RKO (cell line): ENCODE data around the gene TMEM225B.
"Not testable (repeated sequence)": the region's sequence is repeated elsewhere in the genome, so short reads cannot be mapped to it uniquely, and the experiment has no call there.

Experiments used
- DNase-seq: peaks from one replicate; pipeline ENCODE4 v3.0.0-alpha.2; 2016; ENCODE audit warnings: low spot score

Gene TMEM225B

DNA sequence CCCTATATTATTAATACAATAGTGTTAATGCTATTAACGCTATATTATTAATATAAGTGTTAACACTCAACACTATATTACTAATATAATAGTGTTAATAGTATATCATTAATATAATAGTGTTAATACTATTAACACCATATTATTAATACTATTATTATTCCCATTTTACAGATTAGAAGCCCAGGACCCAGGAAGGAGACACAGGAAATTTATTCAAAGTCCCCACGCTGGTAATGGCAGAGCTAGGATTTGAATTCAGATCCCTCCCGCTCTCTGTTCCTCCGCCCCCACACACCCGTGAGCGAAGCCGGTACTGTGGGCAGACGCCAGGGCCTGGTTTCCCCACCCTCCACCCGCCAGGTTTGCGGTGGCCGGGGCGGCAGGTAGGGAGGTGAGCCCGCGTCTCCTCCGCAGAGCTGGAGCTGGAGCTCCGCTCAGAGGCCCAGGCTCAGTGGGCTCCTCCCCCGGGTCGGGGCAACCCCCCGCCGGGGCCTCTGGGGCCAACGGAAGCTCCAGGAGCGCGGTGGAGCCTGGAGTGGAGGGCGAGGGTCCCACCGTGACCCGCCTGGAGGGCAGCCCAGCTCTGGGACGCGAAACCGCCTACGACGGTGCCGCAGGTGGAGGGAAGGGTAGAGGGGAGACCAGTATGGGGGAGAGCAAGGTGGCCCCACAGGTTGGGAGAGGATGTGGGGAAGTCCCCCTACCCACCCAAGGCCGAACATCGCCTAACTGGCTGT is at the start of gene TMEM225B:
Gene TMEM225B (plus strand): TSS at position 506 of the 740 bp plus-strand sequence. CDS start 6,122 bp downstream, outside the sequence.
- DNase-seq, result no peak

GRCh38 chr7:99549545-99549944 is 48.5 kb upstream of the TMEM225B start:
- DNase-seq, result not testable (repeated sequence)

DNA sequence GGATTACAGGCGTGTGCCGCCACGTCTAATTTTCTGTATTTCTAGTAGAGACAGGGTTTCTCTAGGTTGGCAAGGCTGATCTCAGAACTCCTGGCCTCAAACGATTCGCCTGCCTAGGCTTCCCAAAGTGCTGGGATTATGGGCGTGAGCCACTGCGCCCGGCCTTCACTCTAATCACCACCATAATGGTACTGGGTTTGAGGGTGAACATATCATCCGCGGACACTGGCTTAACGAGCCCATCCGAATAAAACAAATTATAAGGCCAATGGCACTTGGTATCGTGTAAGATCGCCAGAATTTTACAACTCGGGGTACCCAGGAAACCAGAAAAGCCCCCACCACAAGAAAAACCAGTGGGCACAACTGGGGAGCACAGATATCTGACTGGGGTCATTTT is 46.7 kb upstream of the TMEM225B start:
- peak; percentile 50 for DNase-seq

DNA sequence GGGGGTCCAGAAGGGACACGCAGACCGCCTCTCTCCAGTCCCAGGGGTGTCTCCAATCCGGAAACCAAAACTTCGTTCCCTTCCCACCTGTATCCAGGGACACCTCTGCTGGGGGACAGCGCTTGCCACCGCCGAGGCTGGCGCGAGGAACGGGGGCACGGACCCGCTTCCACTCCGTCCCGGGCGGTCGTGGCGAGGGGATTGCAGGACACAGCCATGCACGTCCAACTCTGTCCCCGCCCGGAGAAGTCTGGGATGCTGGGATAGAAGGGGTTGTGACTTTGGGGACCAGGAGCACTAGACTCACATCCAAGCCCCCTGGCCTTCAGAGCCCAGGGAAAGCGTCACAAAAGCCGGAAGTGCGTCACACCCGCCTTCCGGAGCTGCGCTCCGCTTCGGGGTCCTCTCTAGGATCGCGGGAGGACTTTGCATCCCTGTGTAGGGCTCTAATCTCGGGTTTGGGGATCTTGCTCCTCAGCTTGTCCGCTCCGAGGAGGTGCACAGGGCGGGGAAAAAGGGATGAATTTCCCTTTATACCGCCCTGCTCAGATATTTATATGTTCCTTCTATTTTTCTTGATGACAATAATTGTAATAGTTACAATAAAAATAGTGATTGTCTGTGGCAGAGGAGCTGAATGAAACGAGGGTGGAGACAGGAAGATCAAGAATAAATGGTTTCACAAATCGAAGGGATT is 46.2 kb upstream of the TMEM225B start, which contains the start of gene FAM200A:
Gene FAM200A (minus strand): TSS at position 348 of the 697 bp plus-strand sequence. CDS start 3,707 bp downstream, outside the sequence.
- peak; percentile 97 for DNase-seq

GRCh38 chr7:99553039-99553438 is 45.0 kb upstream of the TMEM225B start:
- peak; percentile 51 for DNase-seq

DNA sequence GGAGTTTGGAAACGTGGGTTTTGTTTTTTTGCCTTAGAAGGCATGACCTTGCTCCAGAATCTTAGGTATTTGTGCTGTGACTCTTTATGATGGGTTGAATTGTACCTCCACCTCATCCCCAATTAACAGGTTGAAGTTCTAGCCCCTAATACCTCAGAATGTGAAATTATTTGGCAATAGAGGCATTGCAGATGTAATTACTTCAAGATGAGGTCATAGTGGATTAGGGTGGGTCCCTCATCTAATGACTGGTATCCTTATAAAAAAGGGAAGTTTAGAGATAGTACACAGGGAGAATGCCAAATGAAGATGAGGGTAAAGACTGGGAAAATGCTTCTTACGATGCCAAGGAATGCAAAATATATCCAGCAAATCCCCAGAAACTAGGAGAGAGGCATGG is 43.1 kb upstream of the TMEM225B start:
- DNase-seq, result no peak

DNA sequence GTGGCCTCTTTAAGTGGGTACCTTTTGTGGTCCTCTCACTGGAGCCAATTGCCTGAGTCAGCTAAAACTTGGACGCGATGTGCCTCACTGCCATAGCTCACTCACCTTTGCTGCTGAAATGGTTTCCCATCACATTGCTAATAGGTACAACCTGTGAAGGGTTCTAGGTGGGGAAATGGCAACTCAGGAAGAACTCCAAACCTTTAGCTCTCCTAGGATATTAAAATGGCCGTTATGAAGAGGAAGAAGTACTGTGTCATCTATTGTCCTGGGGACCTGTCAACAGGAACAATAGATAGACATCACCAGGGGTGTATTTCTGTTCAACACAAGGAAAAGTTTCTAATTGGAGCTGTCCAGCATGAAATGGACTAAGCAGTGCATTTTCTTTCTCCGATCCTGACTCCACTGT is 40.9 kb upstream of the TMEM225B start:
- peak; percentile 58 for DNase-seq

DNA sequence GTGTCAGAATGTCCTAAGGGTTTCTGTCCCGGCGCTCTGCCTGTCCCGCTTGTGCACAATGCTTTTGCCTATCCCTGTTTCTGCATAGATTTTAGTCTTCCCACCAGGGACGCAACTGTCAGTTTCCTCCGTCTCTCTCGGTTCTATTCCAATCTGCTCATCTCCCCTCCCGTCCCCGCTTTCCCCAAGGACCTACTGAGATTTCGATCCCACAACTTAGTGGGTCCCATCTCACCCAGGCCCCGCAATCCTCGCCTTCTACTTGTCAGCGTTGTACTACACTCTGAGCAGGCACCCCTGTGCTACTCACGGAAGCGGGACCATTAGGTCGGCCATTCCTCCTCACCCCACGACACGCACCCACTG is 40.1 kb upstream of the TMEM225B start:
- DNase-seq, result no peak

DNA sequence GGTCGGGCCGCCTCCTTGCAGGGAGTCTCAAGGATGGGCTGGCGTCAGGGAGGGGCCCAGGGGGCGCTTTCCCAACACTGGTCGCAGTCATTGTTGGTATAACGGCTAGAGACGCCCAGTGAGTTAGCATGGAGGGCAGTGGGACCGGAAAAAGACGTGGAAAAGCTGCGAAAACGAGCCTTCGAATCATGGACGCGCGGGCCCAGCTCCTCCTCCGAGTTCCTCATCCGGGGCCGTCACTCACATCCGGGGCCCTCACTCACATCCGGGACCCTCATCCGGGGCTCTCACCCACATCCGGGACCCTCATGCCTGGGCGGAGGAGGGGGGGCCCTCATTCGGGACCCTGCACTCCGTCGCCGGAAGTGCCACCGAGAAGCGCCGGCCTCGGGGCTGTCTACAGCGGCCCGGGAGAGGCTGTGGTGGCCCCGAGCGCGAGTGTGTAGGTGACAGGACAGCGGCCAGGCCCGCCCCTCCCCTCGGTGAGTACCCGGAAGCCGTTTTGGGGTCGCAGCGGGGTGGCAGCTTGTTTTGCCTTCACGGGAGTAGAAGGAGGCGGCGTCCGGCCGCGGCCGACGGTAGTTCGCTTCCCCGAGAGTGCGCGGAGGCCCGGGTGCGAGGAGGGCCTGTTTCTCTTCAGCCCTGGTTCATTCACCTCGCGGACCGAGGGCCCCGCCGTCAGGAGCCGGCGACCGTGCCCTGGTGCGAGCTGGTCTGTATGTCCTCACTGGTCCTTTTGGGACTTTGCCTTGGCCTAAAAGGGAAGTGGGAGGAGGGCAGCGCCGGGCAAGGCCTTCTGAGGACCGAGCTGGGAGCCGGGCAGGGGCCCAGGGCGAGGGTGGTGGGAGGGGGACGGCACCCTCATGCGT is 39.5 kb upstream of the TMEM225B start, which contains the start of gene ZNF655:
Gene ZNF655 (plus strand): TSS at position 337 of the 869 bp plus-strand sequence. CDS start 1,918 bp downstream, outside the sequence.
- DNase-seq, result peak; percentile 94

- peak; percentile 65 for DNase-seq
Measured at GRCh38 chr7:99559175-99559915, 38.7 kb upstream of the TMEM225B start.

DNA sequence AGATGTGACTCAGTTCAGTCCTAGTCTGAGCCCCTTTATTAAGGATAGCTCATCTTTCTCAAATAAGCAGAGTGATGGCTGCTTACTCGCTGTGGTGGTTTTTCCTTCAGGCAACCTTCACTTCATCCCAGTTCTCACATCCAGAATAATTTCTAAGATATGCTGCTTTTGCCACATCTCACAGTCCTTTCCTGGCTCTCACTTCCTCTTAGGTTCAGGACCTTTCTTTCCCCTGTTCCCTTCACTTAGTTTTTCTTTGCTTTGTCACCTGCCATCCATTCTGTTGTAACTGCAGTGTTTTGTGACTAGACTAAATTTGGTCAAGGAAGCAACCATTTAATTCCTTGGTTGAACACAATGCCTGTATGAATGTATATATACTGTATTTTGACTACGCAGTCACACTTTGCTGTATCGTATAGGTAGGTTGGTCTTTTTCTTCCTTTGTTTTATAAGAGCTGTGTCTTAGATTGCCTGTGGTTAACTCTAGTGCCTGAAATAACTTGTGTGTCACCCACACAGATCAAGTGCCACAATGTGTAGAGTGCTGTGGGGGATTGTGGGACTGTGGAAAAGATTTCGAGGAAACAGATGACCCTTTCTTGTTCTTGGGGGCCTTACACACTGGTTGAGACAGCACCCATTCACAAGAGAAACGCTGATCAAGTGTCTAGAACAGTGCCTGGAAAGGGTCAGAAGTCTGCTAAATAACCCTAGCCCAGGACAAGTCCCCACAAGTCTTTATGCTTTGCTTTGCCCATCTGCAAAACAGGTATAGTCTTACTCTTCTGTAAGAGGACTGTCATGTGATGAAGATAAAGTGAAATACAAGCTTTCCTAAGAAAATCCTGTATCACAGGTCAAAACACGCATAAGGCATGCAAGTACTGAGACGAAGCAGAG is 37.0 kb upstream of the TMEM225B start:
- peak; percentile 39 for DNase-seq

DNA sequence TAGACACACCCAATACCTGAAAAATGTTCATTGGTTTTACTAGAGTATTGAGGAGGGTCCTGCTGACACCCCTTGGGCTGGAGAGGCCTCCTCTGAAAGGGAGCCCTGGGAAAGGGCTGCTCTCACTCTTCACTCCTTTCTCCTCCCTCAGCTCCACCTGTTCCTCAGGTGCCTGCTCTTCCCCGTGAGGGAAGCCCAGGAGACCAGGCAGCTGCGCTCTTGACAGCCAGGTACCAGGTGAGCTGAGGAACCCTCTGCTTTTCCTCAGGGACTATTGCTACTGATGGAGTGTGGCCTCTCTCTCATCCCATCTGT is 36.4 kb upstream of the TMEM225B start:
- no peak for DNase-seq

DNA sequence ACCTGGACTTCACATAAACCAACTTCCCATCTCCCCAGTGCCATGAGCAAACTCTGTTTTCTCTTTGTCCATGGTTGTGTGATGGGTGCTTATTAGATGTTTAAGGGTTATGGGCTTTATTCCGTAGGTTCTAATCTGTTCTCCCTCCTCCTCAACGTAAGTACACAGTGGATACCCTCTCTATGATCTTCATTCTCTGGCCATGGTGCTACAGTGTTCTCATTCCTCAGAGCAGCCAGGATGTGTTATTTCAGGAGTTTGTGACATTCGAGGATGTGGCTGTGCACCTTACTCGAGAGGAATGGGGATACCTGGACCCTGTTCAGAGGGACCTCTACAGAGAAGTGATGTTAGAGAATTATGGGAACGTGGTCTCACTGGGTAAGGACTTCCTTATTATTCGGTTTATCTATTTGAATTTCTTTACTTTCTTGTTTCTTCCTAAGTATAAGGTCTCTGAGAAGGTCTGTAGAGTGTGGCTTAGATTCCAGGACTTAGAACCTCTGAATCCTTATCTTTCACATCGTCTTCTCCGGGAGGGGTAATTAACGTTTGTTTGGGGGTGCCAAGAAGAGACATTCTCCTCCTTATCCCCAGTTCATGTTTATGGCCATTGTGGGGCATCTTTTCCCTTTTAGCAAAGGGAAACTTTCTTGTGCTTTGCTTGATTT is 35.8 kb upstream of the TMEM225B start:
- DNase-seq, result peak; percentile 31

GRCh38 chr7:99562832-99563231 is 35.2 kb upstream of the TMEM225B start:
- peak; percentile 100 for DNase-seq

- no peak for DNase-seq
Measured at GRCh38 chr7:99563650-99564049, 34.4 kb upstream of the TMEM225B start.

DNA sequence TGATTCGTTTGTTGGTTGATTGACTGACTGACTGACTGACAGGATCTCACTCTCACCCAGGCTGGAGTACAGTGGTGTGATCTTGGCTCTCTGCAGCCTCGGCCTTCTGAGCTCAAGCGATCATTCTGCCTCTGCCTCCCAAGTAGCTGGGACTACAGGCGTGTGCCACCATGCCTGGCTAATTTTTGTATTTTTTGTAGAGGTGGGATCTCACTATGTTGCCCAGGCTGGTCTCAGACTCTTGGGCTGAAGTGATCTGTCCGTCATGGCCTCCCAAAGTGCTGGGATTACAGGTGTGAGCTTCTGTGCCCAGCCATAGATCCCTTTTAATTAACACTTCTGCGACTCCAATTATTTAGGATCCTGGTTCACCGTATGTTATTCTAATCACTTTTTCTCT is 29.3 kb upstream of the TMEM225B start:
- DNase-seq, result not testable (repeated sequence)

DNA sequence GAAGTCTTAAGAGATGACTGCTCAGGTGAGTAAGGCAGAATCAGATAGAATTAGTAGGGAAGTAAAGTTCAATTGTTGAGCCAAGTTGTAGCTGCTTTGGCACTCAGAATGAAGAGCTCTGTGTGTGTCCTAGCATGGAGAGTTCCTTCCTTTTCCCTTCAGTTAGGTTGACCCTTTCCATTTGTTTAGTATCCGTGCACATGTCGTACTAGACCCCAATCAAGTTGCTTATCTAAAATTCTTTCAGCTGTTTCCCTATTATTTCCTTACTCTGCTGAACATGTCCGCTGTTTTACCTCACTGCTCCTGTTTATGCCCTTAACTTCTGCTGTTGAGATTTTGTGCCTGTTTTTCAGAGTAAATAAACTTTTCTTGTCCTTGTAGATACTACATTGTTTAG is 26.3 kb upstream of the TMEM225B start:
- DNase-seq, result no peak

- DNase-seq, result no peak
Measured at GRCh38 chr7:99573257-99573656, 24.8 kb upstream of the TMEM225B start.

GRCh38 chr7:99576251-99576650 is 21.8 kb upstream of the TMEM225B start:
- no peak for DNase-seq
